ENCODE results near the gene MAML2. TPM values are rescaled to one million over a fixed set of nuclear protein-coding genes. Genes with fewer than 3 reads are reported as not detected.

The MAML2 gene
- total and polyA plus RNA-seq, 2 of the 13 experiments (the other 11 are each of a cell fraction or from before 2014, with no cell fraction given) = 2.3 to 25.9 TPM

GRCh38 chr11:96114178-96115064, 228.6 kb downstream of the MAML2 start (continued):
- TF ChIP-seq ETS1 (CRISPR knock-in tag; IDR thresholded peaks at IDR 0.05) (no peak), ARHGAP35 (CRISPR knock-in tag; IDR thresholded peaks at IDR 0.05; ENCODE audit: borderline replicate concordance) (no peak), ZNF547 (CRISPR knock-in tag; IDR thresholded peaks at IDR 0.05) (no peak), PTBP1 (IDR thresholded peaks at IDR 0.05; ENCODE audit: low read depth, low read length, poor library complexity, severe bottlenecking) (no peak), IRX3 (CRISPR knock-in tag; IDR thresholded peaks at IDR 0.05; ENCODE audit: borderline replicate concordance, low read depth) (no peak), NFYC (CRISPR knock-in tag; IDR thresholded peaks at IDR 0.05) (no peak), ZBTB7B (CRISPR knock-in tag; IDR thresholded peaks at IDR 0.05) (no peak), PAXIP1 (CRISPR knock-in tag; conservative IDR thresholded peaks at IDR 0.05) (0 out of 2 replicates have a peak, but pooled peaks have one; percentile 17), CCAR2 (optimal IDR thresholded peaks at IDR 0.05; ENCODE audit: low read depth, low read length) (no peak), ATF1 (CRISPR knock-in tag; IDR thresholded peaks at IDR 0.05) (no peak), ZBTB44 (CRISPR knock-in tag; IDR thresholded peaks at IDR 0.05) (no peak), RXRB (CRISPR knock-in tag; IDR thresholded peaks at IDR 0.05; ENCODE audit: borderline replicate concordance) (0 out of 2 replicates have a peak, but pooled peaks have one; percentile 12), ZNF574 (CRISPR knock-in tag; IDR thresholded peaks at IDR 0.05) (no peak), MYNN (CRISPR knock-in tag; IDR thresholded peaks at IDR 0.05; ENCODE audit: low read depth) (no peak), ZMYM4 (CRISPR knock-in tag; IDR thresholded peaks at IDR 0.05) (0 out of 2 replicates have a peak, but pooled peaks have one; percentile 32), PLRG1 (conservative IDR thresholded peaks at IDR 0.05) (no peak)
- TF ChIP-seq, protein P1, sequence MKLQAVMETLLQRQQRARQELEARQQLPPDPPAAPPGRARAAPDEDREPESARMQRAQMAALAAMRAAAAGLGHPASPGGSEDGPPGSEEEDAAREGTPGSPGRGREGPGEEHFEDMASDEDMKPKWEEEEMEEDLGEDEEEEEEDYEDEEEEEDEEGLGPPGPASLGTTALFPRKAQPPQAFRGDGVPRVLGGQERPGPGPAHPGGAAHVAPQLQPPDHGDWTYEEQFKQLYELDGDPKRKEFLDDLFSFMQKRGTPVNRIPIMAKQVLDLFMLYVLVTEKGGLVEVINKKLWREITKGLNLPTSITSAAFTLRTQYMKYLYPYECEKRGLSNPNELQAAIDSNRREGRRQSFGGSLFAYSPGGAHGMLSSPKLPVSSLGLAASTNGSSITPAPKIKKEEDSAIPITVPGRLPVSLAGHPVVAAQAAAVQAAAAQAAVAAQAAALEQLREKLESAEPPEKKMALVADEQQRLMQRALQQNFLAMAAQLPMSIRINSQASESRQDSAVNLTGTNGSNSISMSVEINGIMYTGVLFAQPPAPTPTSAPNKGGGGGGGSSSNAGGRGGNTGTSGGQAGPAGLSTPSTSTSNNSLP (IDR thresholded peaks at IDR 0.05; ENCODE audit: low read depth, low read length) = no peak
